ENCODE data around the gene SMIM32.

DNA sequence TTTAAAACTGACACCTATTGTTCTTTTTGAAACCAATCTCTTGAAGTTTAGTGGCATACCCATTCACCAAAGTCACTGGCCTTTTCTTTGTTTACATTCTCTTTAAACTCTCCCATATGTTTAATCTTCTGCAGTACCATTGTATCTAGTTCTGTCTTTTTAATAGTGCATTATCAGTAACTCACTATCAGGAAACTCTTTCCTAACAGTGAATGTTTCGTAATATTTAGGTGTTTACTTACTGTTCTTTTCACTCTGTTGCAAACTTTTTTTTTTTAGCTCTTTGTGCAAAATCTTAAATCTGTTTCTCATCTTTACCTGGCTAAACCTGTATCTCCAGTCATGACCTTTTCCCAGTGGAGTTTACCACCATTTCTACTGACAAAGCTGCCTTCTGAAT, 43.1 kb downstream of the SMIM32 start:
- TF ChIP-seq, protein P1, sequence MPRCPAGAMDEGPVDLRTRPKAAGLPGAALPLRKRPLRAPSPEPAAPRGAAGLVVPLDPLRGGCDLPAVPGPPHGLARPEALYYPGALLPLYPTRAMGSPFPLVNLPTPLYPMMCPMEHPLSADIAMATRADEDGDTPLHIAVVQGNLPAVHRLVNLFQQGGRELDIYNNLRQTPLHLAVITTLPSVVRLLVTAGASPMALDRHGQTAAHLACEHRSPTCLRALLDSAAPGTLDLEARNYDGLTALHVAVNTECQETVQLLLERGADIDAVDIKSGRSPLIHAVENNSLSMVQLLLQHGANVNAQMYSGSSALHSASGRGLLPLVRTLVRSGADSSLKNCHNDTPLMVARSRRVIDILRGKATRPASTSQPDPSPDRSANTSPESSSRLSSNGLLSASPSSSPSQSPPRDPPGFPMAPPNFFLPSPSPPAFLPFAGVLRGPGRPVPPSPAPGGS (CRISPR knock-in tag; IDR thresholded peaks at IDR 0.05) = no peak
- TF ChIP-seq POLR2AphosphoS2 (IDR thresholded peaks at IDR 0.05; ENCODE audit: low read depth, low read length) (no peak), ZNF772 (CRISPR knock-in tag; IDR thresholded peaks at IDR 0.05) (no peak), BCL6 (CRISPR knock-in tag; IDR thresholded peaks at IDR 0.05) (0 out of 2 replicates have a peak, but pooled peaks have one; percentile 14), FOXJ3 (CRISPR knock-in tag; IDR thresholded peaks at IDR 0.05; ENCODE audit: borderline replicate concordance) (no peak), ZSCAN29 (CRISPR knock-in tag; conservative IDR thresholded peaks at IDR 0.05) (no peak), MIXL1 (CRISPR knock-in tag; IDR thresholded peaks at IDR 0.05) (no peak), GTF2F1 (IDR thresholded peaks at IDR 0.05; ENCODE audit: low read length) (no peak), ZNF670 (CRISPR knock-in tag; IDR thresholded peaks at IDR 0.05; ENCODE audit: borderline replicate concordance) (no peak)
- TF ChIP-seq, protein P2, sequence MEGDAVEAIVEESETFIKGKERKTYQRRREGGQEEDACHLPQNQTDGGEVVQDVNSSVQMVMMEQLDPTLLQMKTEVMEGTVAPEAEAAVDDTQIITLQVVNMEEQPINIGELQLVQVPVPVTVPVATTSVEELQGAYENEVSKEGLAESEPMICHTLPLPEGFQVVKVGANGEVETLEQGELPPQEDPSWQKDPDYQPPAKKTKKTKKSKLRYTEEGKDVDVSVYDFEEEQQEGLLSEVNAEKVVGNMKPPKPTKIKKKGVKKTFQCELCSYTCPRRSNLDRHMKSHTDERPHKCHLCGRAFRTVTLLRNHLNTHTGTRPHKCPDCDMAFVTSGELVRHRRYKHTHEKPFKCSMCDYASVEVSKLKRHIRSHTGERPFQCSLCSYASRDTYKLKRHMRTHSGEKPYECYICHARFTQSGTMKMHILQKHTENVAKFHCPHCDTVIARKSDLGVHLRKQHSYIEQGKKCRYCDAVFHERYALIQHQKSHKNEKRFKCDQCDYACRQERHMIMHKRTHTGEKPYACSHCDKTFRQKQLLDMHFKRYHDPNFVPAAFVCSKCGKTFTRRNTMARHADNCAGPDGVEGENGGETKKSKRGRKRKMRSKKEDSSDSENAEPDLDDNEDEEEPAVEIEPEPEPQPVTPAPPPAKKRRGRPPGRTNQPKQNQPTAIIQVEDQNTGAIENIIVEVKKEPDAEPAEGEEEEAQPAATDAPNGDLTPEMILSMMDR (CRISPR knock-in tag; IDR thresholded peaks at IDR 0.05) = no peak
- TF ChIP-seq, protein P3, sequence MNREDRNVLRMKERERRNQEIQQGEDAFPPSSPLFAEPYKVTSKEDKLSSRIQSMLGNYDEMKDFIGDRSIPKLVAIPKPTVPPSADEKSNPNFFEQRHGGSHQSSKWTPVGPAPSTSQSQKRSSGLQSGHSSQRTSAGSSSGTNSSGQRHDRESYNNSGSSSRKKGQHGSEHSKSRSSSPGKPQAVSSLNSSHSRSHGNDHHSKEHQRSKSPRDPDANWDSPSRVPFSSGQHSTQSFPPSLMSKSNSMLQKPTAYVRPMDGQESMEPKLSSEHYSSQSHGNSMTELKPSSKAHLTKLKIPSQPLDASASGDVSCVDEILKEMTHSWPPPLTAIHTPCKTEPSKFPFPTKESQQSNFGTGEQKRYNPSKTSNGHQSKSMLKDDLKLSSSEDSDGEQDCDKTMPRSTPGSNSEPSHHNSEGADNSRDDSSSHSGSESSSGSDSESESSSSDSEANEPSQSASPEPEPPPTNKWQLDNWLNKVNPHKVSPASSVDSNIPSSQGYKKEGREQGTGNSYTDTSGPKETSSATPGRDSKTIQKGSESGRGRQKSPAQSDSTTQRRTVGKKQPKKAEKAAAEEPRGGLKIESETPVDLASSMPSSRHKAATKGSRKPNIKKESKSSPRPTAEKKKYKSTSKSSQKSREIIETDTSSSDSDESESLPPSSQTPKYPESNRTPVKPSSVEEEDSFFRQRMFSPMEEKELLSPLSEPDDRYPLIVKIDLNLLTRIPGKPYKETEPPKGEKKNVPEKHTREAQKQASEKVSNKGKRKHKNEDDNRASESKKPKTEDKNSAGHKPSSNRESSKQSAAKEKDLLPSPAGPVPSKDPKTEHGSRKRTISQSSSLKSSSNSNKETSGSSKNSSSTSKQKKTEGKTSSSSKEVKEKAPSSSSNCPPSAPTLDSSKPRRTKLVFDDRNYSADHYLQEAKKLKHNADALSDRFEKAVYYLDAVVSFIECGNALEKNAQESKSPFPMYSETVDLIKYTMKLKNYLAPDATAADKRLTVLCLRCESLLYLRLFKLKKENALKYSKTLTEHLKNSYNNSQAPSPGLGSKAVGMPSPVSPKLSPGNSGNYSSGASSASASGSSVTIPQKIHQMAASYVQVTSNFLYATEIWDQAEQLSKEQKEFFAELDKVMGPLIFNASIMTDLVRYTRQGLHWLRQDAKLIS (CRISPR knock-in tag; IDR thresholded peaks at IDR 0.05) = no peak
